ENCODE data around the gene RAP1GAP2.

RAP1GAP2 gene

DNA sequence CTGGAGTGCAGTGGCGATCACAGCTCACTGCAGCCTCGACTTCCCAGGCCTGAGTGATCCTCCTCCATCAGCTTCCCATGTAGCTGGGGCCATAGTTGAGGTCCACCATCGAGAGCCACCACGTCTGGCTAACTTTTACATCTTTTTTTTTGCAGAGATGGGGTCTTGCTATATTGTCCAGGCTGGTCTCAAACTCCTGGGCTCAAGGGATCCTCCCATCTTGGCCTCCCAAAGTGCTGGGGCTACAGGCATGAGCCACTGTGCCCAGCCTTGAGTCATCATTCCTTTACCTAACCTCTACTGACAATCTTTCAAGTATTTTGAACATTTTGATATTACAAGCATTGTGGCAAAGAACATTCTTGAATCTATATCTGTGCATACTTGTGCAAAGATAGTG, 37.4 kb upstream of the RAP1GAP2 start:
- DNase-seq (ENCODE audit: low read depth), result no peak
- TF ChIP-seq, protein P1, sequence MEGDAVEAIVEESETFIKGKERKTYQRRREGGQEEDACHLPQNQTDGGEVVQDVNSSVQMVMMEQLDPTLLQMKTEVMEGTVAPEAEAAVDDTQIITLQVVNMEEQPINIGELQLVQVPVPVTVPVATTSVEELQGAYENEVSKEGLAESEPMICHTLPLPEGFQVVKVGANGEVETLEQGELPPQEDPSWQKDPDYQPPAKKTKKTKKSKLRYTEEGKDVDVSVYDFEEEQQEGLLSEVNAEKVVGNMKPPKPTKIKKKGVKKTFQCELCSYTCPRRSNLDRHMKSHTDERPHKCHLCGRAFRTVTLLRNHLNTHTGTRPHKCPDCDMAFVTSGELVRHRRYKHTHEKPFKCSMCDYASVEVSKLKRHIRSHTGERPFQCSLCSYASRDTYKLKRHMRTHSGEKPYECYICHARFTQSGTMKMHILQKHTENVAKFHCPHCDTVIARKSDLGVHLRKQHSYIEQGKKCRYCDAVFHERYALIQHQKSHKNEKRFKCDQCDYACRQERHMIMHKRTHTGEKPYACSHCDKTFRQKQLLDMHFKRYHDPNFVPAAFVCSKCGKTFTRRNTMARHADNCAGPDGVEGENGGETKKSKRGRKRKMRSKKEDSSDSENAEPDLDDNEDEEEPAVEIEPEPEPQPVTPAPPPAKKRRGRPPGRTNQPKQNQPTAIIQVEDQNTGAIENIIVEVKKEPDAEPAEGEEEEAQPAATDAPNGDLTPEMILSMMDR (conservative IDR thresholded peaks at IDR 0.05; ENCODE audit: low read depth, low read length), result no peak

DNA sequence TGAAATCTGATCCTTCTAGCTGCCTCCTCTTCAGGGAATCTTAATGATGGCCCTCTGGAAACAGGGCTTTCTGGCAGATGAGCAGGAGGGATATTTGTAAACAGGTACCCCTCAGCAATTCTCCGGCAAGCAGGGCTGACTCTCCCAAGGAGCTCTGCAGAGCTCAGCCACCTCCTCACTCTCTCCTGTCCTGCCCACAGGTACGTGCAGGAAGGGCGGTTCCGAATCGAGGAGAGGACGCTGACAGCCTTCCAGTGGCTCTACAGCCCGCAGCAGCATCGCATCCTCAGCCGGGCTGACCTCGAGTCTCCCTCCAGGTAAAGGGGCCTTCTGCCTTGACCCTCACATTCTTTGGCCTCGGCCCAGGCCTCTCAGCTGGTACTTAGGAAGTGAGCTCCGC, 26.1 kb upstream of the RAP1GAP2 start:
- H3K4me3 ChIP-seq (ENCODE audit: low read length), result no peak overlapping the region
- DNase-seq (ENCODE audit: low read depth), result no peak
- TF ChIP-seq, protein P1 (conservative IDR thresholded peaks at IDR 0.05; ENCODE audit: low read depth, low read length), result no peak

More for the DNA sequence above, 37.4 kb upstream of the RAP1GAP2 start:
- H3K4me3 ChIP-seq (ENCODE audit: low read length), result no peak overlapping the region

DNA sequence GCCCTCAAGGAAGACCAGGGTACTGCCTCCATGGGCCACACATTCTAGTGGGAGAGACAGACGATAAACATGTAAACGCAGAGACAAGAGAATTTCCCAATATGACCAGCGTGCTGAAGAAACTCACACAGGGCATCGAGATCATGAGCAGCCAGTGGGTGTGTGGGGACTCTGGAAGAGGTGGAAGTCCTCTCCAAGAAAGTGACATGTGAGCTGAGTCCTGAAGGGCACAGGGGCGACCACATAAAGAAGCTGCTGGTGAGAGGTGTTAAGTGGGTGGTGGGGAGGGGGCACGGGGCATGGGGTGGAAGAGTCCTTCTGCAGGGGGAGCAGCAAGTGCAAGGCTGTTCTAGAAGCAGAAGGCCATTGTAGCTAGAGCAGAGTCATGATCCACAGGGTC, 21.0 kb upstream of the RAP1GAP2 start:
- DNase-seq (ENCODE audit: low read depth), result no peak
- TF ChIP-seq, protein P1 (conservative IDR thresholded peaks at IDR 0.05; ENCODE audit: low read depth, low read length), result no peak

DNA sequence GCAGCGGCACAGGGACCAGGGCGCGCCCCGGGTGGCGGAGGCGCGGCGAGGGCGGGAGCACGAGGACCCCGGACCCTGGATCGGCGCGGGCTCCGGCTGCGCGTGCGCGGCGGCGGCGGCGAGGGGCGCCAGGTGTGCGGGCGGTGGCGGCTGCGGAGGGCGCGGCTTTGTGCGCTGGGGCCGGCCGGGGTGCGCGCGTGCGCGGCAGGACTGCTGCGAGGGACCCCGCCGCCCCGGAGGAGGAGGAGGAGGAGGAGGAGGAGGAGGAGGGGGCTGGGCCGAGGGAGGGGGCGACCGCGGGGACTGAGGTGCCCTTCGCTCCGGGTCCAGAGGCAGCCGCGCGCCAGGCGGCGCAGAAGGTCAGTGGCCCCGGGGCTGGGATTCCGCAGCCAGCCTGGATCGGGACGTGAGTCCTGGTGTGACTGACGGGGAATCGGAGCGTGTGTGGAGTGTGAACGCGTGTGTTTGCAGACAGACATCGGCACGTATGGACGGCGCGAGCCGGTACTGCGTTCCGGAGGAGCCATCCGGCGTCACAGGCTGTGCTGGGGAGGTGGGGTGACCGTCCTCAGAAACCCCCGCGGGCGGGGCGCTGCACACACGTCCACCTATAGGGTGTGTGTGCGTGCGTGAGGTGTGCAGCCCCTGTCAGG, 19.5 kb upstream of the RAP1GAP2 start:
- peak overlapping the region; percentile 25 for H3K4me3 ChIP-seq (ENCODE audit: low read length)
- no peak for DNase-seq (ENCODE audit: low read depth)
- TF ChIP-seq, protein P1 (conservative IDR thresholded peaks at IDR 0.05; ENCODE audit: low read depth, low read length), result no peak

More for the DNA sequence above, 21.0 kb upstream of the RAP1GAP2 start:
- no peak overlapping the region for H3K4me3 ChIP-seq (ENCODE audit: low read length)

DNA sequence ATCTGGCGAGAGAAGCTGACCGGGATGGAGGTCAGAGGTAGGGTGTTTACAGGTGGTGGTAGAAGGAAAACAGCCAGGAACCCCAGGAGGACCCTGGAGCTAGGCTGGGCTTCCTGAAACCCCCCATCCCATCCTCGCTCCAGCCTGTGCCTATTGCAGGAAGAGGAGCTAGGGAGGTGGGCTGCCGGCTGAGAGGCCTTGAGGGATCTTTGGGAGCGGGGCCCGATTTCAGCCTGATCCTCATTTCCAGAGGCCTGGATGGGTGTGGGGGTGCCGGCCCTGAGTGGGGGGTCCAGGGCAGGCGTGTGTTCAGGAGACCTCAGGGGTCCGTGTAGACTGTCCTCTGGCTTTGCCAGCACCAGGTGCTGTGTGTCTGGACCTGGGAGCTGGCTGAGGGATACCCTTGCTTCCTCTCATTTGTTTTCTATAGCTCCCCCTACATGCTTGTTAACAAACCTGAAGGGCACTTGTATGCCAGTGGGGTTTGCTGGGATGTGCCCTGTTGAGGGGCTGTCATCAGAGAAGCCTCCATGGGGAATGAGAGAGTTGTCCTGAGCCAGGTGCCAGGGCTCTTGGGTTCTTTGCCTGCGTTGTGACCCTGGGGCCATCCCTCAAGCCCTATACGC, 18.9 kb upstream of the RAP1GAP2 start:
- no peak for DNase-seq (ENCODE audit: low read depth)
- TF ChIP-seq, protein P1 (conservative IDR thresholded peaks at IDR 0.05; ENCODE audit: low read depth, low read length), result no peak
- peak overlapping the region; percentile 25 for H3K4me3 ChIP-seq (ENCODE audit: low read length)

DNA sequence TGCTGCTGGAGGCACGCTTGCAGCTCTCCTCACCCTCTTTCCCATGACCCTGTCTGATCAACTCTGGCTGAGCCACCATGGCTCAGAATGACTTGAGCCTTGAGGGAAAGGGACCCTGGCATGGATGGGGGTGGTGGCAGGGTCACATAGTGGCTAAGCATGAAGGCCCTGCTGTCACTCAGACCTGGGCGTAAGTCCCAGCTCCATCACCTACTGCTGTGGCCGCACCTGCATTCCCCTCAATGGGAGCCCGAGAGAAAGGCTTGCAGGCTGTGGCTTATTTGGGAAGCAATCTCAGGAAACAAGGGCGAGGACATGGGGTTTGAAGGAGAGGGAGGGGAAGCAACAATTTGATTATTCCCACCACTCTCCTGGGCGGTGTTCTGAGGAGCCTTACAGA, 17.7 kb upstream of the RAP1GAP2 start:
- TF ChIP-seq, protein P1 (conservative IDR thresholded peaks at IDR 0.05; ENCODE audit: low read depth, low read length), result no peak

DNA sequence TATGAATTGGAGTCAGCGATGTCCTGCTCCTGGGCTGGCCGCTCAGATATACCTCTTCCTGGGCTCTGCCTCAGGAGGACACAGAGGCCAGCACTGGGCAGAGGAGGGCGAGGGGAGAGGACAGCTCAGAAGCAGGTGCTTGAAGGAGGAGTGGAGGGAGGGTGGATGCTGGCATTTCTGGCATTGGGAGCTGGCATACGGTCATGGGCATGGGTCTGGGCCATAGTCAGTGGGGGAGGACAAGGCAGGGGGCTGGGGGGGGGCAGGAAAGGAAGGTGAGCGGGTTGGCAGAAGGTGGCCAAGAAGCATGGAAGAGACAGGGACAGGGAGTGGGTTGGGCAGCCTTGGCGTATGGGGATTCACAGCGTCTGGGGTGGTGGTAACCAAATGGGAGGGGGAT, 16.7 kb upstream of the RAP1GAP2 start:
- no peak overlapping the region for H3K4me3 ChIP-seq (ENCODE audit: low read length)
- DNase-seq (ENCODE audit: low read depth), result no peak
- TF ChIP-seq, protein P1 (conservative IDR thresholded peaks at IDR 0.05; ENCODE audit: low read depth, low read length), result no peak

More for the DNA sequence above, 17.7 kb upstream of the RAP1GAP2 start:
- H3K4me3 ChIP-seq (ENCODE audit: low read length), result no peak overlapping the region
- no peak for DNase-seq (ENCODE audit: low read depth)

Data from retinal pigment epithelial cell (primary cell).